ENCODE data around the gene AGBL1.

The AGBL1 gene

GRCh38 chr15:86383611-86384010, 303.9 kb downstream of the AGBL1 start:
- CTCF ChIA-PET = no interaction called here
- POLR2A ChIA-PET = no interaction called here

GRCh38 chr15:86384186-86384585, 304.5 kb downstream of the AGBL1 start:
- ChIA-PET CTCF (no interaction called here), POLR2A (no interaction called here)
- DNase-seq (ENCODE audit: low read depth, low spot score) = no peak
- no peak overlapping the region for H3K4me3 ChIP-seq (ENCODE audit: low read depth, low read length)
- TF ChIP-seq CTCF (IDR thresholded peaks at IDR 0.05; ENCODE audit: insufficient read depth, low read length, missing control alignments) = no peak

More at GRCh38 chr15:86383611-86384010, 303.9 kb downstream of the AGBL1 start:
- TF ChIP-seq CTCF (IDR thresholded peaks at IDR 0.05; ENCODE audit: insufficient read depth, low read length, missing control alignments) = no peak
- no peak for DNase-seq (ENCODE audit: low read depth, low spot score)
- no peak overlapping the region for H3K4me3 ChIP-seq (ENCODE audit: low read depth, low read length)

- H3K4me3 ChIP-seq (ENCODE audit: low read depth, low read length) = no peak overlapping the region
- POLR2A ChIA-PET = no interaction called here
- CTCF ChIA-PET = no interaction called here
- DNase-seq (ENCODE audit: low read depth, low spot score) = no peak
- TF ChIP-seq CTCF (IDR thresholded peaks at IDR 0.05; ENCODE audit: insufficient read depth, low read length, missing control alignments) = no peak
Observed at GRCh38 chr15:86392296-86392695, 312.6 kb downstream of the AGBL1 start.

GRCh38 chr15:86392874-86393273, 313.2 kb downstream of the AGBL1 start:
- no peak for DNase-seq (ENCODE audit: low read depth, low spot score)
- ChIA-PET POLR2A (no interaction called here), CTCF (no interaction called here)
- TF ChIP-seq CTCF (IDR thresholded peaks at IDR 0.05; ENCODE audit: insufficient read depth, low read length, missing control alignments) = no peak
- no peak overlapping the region for H3K4me3 ChIP-seq (ENCODE audit: low read depth, low read length)

DNA sequence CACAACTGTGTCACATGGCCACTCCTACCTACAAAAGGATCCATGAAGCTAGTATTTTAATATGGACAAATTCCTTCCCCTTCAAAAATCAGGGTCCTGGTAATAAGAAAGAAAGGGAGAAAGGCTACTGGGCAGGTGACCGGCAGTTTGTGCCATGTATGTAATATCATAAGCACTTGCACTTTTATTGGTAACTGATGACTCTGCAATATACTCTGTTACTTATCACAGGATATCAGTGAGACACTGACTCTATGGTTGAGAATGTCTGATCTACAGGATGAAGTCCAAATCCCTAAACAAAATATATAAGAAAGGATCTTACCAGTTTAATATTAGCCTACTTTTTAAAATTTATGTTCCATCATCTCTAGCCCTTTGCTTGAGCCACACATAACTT, 315.2 kb downstream of the AGBL1 start:
- TF ChIP-seq CTCF (IDR thresholded peaks at IDR 0.05; ENCODE audit: insufficient read depth, low read length, missing control alignments) = no peak
- ChIA-PET POLR2A (no interaction called here), CTCF (no interaction called here)
- DNase-seq (ENCODE audit: low read depth, low spot score) = no peak
- no peak overlapping the region for H3K4me3 ChIP-seq (ENCODE audit: low read depth, low read length)

DNA sequence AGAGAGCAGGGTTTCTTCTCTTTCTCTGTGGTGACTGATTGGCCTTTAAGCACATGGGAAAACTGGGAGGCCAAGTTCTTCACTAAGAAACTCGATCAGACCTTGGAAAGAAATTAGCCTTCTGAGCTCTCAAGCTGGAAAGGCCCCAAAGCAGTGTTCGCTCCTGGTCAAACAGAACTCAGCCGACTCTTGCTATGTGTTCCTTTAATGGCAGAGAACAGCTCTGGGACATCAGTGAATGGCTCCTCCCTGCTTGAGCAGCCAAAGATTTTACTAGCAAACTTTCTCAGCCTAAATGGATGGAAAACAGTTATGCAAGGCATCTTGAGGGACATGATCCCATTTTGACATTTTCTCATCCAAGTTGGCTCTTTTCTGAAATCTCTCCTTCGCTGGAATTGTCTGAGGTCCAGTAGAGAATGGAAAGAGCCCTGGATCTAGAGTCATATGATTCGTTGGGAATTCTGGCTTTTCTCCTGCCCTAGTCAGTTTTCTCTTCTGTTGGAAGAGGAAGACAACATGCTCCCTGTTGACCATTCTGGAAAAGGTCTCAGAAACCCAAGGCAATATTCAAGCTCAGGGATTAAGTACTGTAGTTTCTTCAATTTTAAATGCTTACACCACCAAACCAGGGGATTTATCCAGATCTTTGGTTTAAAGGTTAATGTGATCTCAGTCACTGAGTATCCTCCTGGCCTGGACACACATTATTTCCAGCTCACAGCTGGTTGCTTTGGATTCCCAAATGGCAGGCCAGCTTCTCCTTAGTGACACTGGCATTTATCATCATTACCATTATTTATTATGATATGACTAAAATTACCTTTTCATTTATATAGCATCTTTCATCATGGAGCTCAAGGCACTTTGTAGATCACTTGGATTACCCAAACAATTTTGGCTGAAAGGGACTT, 319.6 kb downstream of the AGBL1 start:
- POLR2A ChIA-PET = no interaction called here
- no peak overlapping the region for H3K4me3 ChIP-seq (ENCODE audit: low read depth, low read length)
- DNase-seq (ENCODE audit: low read depth, low spot score) = no peak
- TF ChIP-seq CTCF (IDR thresholded peaks at IDR 0.05; ENCODE audit: insufficient read depth, low read length, missing control alignments) = no peak
- CTCF ChIA-PET = no interaction called here
